ENCODE data around the gene PRODH2. TPM values are rescaled to one million over a fixed set of nuclear protein-coding genes. Genes with fewer than 3 reads are reported as not detected.

PRODH2 gene
- total RNA-seq, 6 experiments from 2014 or later: 60.3 to 281 (median 134) TPM

GRCh38 chr19:35777086-35777841 lies 35.4 kb downstream of the PRODH2 start:
- no peak overlapping the region for H3K27ac ChIP-seq
- no peak overlapping the region for H3K4me3 ChIP-seq
- ATAC-seq (no peak), DNase-seq (no peak)
- no peaks in the 10 kb centered on the region for H3K4me1 ChIP-seq
- intact Hi-C loops (cut with DNase I): no loop called here
- no peaks in the 10 kb centered on the region for H3K36me3 ChIP-seq
- no peaks in the 10 kb centered on the region for H3K27me3 ChIP-seq
- TF ChIP-seq POLR2A (IDR thresholded peaks at IDR 0.05): no peak
- no peak for TF ChIP-seq CTCF (IDR thresholded peaks at IDR 0.05)
- H3K9me3 ChIP-seq: no peaks in the 10 kb centered on the region
- WGBS (ENCODE audit: insufficient coverage, low coverage, low lambda C conversion rate, missing lambda C conversion rate): 76% methylated on average over 14 of the region's 19 CpGs

- no peaks in the 10 kb centered on the region for H3K4me1 ChIP-seq
- H3K27ac ChIP-seq: no peak overlapping the region
- intact Hi-C loops (cut with DNase I): no loop called here
- no peaks in the 10 kb centered on the region for H3K27me3 ChIP-seq
- DNase-seq: no peak
- H3K36me3 ChIP-seq: no peaks in the 10 kb centered on the region
- 51% methylated on average over 10 of the region's 13 CpGs for WGBS (ENCODE audit: insufficient coverage, low coverage, low lambda C conversion rate, missing lambda C conversion rate)
- ATAC-seq: no peak
- peak overlapping the region; percentile 73 to 81 (median 78) for H3K4me3 ChIP-seq
- no peaks in the 10 kb centered on the region for H3K9me3 ChIP-seq
- no peak for TF ChIP-seq POLR2A (IDR thresholded peaks at IDR 0.05)
- no peak for TF ChIP-seq CTCF (IDR thresholded peaks at IDR 0.05)
Measured at GRCh38 chr19:35776102-35776788, 36.4 kb downstream of the PRODH2 start.

DNA sequence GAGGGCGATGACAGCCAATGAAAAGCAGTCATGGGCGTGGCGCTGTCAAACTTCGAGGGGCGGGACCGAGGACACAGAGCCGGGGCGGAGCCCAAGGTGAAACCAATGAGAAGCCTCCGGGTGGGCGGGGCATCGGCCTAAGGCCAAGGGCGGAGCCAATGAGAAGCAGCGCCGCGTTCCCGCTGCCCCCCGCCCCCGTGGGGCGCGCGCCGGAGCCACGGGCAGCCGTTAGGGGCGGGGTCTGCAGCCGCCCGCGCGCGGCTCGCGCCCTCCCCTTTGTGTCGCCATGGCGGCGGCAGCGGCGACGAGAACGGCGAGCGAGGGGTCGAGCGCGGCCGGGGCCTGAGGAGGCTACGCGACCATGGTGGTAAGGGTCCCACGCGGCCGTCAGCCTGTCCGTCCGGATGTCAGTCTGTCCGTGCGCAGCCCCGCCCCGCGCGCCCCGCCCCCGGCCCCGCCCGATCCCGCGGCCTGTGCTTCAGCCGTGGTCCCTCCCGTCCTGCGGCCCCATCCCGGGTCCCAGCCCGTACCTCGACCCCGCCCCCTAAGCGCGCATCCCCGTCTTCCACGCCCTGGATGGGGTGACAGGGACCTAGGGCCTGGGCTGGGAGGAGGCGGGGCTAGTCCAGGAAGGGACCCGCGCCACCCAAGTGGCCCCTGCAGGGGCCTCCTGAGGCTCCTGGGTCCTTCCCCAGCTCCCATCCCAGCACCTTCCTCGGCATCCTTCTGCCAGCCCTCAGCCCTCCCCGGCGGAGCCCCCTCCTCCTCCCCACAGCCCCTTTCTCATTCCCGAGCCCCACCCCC lies 37.1 kb downstream of the PRODH2 start, which contains the start of gene ARHGAP33:
Gene ARHGAP33, plus strand, starts transcription at position 267 of the 804 bp plus-strand sequence. Its CDS starts 95 bp downstream, at position 362.
- no peaks in the 10 kb centered on the region for H3K27me3 ChIP-seq
- peak within 1 kb of the TSS; percentile 73 to 81 (median 78) for H3K4me3 ChIP-seq
- ATAC-seq (peak; percentile 99 to 100 (median 99)), DNase-seq (peak; percentile 98 to 99 (median 99))
- H3K4me1 ChIP-seq: no peaks in the 10 kb centered on the region
- WGBS (ENCODE audit: insufficient coverage, low coverage, low lambda C conversion rate, missing lambda C conversion rate): 4% methylated on average over 26 of the region's 82 CpGs
- no peak for TF ChIP-seq POLR2A (IDR thresholded peaks at IDR 0.05)
- no peak for TF ChIP-seq CTCF (IDR thresholded peaks at IDR 0.05)
- no peaks in the 10 kb centered on the region for H3K36me3 ChIP-seq
- intact Hi-C loops (cut with DNase I): no loop called here
- no peaks in the 10 kb centered on the region for H3K9me3 ChIP-seq
- H3K27ac ChIP-seq: no peak within 1 kb of the TSS

GRCh38 chr19:35775046-35775297 lies 37.7 kb downstream of the PRODH2 start:
- Histone ChIP-seq H3K27me3 (no peaks in the 10 kb centered on the region), H3K36me3 (no peaks in the 10 kb centered on the region), H3K27ac (no peak overlapping the region), H3K4me1 (no peaks in the 10 kb centered on the region), H3K9me3 (no peaks in the 10 kb centered on the region), H3K4me3 (peak overlapping the region; percentile 73 to 81 (median 78))
- no peak for ATAC-seq
- intact Hi-C loops (cut with DNase I): no loop called here
- 21% methylated on average over 8 of the region's 9 CpGs for WGBS (ENCODE audit: insufficient coverage, low coverage, low lambda C conversion rate, missing lambda C conversion rate)
- TF ChIP-seq POLR2A (IDR thresholded peaks at IDR 0.05): no peak
- no peak for TF ChIP-seq CTCF (IDR thresholded peaks at IDR 0.05)
- DNase-seq: no peak

All from right lobe of liver (tissue), 6 donors.